GM18526 (cell line): ENCODE measurements around the gene CRYBA2.

ENCODE experiments used
- POLR2A ChIP-seq: IDR thresholded peaks from 3 replicates; pipeline ENCODE4 v1.6.1; 2011; ENCODE audit not compliant: insufficient read length; ENCODE audit errors: extremely low read depth

The CRYBA2 gene

DNA sequence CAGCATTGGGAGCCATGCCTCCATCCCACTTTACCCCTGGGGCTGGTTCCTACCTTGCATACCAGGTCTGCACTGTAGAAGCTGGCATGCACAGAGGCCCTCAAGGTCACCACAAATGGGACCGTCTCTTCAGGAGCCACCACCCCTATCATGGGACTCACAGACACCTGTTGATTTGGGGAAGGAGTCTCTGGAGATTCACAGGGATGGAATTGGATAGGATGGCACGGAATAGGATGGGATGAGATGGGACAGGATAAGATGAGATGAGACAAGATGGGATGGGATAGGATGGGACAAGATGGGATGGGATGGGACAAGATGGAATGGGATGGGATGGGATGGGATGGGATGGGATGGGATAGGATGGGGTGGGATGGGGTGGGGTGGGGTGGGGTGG lies 16.1 kb upstream of the CRYBA2 start:
- TF ChIP-seq POLR2A = no peak

GRCh38 chr2:219003979-219004378 lies 10.8 kb upstream of the CRYBA2 start:
- TF ChIP-seq POLR2A = no peak

DNA sequence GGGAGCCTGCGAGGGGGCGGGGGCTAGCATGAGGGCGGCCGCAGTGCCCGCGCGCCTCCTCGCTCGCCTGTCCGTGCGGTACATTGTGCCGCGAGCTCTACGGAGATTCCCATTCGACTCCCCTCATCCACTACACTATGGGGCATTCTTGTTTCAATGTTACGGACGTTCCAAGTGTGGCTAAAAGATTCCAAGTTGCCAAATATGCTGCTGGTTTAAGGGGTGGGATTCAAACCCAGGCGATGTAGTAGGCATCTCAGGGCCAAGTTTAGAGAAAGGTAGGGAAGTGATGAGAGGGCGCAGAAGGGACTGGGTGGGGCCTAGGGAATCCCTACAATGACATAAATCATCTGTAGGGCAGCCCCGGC lies 10.0 kb upstream of the CRYBA2 start:
- TF ChIP-seq POLR2A = no peak

DNA sequence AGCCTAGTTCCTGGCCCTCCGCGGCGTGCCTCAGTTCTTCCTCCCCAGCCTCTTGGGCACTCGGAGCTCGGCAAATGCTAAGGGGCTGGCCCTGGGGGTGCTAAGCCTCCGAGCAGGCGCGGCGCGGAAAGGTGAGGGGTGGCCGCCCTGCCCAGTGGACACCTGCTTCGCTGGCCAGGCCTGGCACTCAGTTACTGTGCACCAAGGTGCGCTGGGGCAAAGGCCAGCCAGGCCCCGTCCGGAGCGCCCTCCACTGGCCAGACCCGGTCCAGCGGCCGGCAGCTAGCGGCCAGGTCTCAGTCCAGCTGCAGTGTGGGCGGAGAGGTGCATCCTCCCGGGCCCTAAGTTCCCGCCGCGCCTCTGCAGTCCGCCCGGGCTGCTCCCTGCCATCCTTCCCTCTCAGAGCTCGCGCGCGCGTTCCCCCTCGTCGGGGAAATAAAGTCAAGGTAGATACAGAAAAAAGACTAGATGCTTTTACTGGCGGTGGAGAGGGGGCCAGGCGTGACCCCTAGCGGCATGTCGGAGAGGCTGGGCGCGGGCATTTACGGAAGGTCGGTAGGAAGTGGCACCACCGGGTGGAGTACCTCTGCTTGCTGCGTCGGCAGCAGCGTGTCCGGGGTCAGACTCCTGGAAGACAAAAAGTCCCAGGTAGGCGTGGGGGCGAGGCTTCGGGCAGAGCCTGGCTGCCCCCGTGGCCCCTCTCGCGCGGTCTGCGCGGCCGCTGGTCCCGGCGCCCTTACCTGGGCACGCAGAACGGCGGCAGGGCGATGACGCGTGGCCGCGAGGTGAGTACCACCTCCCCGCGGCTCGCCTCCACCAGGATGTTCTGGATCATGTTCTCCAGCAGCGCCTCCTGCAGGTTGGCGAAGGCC lies 9.4 kb upstream of the CRYBA2 start:
- TF ChIP-seq POLR2A = no peak

DNA sequence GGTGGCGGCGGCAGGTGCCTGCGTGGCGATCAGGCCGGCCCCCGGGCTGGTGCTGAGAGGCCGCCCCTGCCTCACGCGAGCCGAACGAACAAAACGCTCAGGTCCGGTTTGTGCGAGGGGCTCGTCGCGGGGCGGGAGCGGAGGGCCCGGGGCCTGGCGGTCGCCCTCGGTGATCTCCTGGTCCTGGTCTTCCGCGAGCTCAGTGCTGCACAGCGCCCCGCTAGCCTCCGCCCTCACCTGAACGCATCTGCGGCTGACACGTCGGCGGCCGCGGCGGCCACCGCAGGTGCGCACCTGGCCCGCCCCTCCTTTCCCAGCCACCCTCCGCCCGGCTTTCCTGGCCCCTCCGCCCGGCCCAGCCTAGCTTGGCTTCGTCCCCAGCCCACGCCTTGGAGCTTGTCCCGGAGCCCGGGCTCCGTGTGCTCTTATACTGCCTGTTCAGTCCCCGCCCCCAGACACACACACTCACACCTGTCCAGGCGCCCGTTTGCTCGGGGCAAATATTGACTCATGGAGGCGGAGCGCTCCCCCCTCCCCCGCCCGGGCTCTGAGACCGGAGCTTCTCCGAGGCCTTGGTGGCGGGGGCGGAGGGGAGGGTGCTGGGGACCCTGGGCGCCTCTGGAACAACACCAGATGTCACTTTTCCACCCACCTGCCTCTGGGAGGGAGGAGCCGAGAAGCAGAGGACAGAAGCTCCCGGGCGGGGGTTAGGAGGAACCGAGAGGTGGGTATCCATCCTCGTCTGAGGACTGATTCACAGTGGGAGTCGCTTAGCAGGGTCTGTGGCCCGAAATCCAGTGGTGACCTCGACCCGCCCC lies 8.6 kb upstream of the CRYBA2 start:
- no peak for TF ChIP-seq POLR2A

DNA sequence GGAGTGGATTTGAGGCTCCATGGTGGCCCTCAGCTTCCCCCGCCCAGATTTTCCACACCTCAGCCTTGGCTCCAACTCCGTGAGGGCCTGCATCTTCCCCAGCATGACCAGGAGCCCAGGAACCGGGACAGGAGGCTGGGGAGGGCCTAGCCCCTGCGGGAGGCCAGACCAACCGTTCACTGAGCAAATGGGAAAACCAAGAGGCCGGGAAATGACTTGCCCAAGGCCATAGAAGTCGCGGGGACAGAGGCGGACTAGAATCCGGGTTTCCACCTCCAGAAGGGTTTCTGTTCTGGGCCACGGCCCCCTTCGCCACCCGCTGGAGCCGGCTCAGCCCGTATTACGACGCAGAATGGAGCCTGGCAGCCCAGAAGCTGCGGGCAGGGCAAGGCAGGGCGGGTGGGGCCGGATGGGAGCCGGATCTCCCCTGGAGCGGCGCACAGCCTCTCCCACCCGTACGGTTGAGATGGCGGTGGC lies 7.9 kb upstream of the CRYBA2 start:
- no peak for TF ChIP-seq POLR2A

- no peak for TF ChIP-seq POLR2A
Measured at GRCh38 chr2:219000569-219000960, 7.3 kb upstream of the CRYBA2 start.

GRCh38 chr2:218999881-219000568 lies 6.8 kb upstream of the CRYBA2 start:
- no peak for TF ChIP-seq POLR2A

DNA sequence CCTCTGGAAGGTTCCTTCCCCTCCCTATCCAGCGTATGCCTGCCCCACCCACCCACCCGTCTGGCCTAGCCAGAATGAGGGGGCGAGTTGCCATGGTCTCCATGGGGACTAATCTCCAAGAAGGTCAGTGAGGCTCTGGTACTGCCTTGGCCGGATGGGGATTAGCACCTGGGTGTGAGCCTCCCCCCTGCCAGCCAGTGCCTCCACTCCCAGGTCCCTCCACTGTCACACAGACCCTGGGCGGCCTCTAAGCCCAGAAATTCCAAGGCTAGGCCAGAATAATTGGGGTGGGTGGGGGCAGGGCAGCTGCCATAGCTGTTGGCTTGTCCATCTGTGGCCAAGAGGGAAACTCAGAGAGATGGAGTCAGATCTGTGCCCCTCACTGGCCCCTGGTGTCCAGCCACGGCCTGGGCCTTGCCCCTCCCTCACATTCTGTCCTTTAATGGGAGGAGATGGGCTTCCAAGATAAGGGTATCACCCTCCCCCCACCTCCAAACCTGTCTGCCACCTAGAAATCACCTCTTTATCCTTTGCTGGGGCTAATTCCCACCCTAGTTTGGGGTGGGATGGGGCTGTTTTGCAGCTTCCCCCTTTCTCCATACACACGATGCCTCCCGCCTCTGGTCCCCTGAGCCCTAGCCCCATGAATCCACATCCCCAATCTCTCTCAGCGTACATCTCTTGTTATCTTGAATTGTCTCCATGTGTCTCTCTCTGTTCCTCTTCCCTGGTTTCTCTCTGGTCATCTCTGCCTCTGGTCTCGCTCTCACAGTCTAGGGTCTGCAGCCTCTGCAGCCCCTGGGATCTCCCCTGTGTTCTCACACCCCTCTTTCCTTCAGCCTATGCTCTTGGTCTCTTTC lies 6.0 kb upstream of the CRYBA2 start:
- no peak for TF ChIP-seq POLR2A

DNA sequence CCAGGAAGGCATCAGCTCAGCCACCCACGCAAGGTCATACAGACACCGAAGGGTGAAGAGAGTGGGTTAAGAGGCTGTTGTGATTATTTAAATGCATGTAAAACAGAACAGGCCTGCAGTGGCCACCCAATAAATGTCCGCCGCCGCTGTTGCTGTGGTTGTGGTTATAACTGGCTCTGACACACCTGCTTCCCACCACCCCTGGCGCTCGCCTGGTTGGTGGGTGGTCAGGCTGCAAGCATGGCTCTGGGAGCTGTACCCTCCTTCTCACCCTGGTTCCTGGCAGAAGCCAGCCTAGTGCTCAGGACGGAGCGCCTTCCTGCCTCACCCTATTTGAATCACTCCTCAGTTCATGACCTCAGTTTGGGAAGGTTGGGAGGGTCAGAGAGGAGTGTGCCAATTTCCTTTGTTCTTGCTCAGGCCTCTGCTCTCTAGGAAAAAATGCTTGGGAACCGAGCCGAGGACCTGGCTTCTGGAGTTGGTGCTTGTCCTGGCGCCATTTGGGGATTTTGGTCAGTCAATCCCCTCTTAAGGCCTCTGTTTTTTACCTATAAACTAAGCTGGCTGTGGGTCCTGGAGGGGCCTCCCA lies 5.3 kb upstream of the CRYBA2 start:
- TF ChIP-seq POLR2A = no peak

- TF ChIP-seq POLR2A = no peak
Measured at GRCh38 chr2:218997731-218998130, 4.5 kb upstream of the CRYBA2 start.

GRCh38 chr2:218996937-218997336 lies 3.7 kb upstream of the CRYBA2 start:
- no peak for TF ChIP-seq POLR2A

GRCh38 chr2:218995972-218996711 lies 2.9 kb upstream of the CRYBA2 start:
- no peak for TF ChIP-seq POLR2A

DNA sequence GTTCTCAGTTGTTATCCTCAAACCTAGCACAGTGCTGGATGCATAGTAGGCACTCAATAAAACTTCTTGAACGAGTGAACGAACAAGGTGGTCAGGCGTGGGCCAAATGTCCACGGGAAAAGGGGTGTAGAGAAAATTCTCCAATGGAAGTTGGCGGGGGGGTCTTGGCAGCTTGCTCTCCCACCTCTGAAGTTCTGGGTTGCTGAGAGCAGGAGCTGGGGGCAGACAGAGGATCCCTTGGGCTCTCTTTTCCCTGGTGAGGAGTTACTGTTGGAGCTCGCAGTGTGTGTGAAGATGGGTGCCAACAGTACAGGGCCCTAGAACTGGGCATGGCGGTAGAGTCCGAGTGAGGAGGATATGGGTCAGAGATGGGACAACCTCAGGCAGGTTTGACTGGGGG lies 2.3 kb upstream of the CRYBA2 start:
- no peak for TF ChIP-seq POLR2A

- no peak for TF ChIP-seq POLR2A
Measured at GRCh38 chr2:218992703-218993344, 398 bp downstream of the CRYBA2 start.
